MM.1S (cell line): ENCODE measurements around the gene KIAA1328.

Experiments used
- EZH2phosphoT487 ChIP-seq: fragments of 300-600 bp; sonication (generic); IDR thresholded peaks from 2 replicates; pipeline ENCODE4 v1.6.1; 2018; ENCODE audit warnings: antibody characterized with exemption, low read length
- TF ChIP-seq, protein P1 (sequence below): fragments of 300-600 bp; sonication (generic); IDR thresholded peaks from 2 replicates; pipeline ENCODE4 v1.5.1; 2016; ENCODE audit warnings: antibody characterized with exemption, low read length, mixed read lengths

GRCh38 chr18:36833120-36833519 is 4.2 kb downstream of the KIAA1328 start:
- TF ChIP-seq, protein P1, sequence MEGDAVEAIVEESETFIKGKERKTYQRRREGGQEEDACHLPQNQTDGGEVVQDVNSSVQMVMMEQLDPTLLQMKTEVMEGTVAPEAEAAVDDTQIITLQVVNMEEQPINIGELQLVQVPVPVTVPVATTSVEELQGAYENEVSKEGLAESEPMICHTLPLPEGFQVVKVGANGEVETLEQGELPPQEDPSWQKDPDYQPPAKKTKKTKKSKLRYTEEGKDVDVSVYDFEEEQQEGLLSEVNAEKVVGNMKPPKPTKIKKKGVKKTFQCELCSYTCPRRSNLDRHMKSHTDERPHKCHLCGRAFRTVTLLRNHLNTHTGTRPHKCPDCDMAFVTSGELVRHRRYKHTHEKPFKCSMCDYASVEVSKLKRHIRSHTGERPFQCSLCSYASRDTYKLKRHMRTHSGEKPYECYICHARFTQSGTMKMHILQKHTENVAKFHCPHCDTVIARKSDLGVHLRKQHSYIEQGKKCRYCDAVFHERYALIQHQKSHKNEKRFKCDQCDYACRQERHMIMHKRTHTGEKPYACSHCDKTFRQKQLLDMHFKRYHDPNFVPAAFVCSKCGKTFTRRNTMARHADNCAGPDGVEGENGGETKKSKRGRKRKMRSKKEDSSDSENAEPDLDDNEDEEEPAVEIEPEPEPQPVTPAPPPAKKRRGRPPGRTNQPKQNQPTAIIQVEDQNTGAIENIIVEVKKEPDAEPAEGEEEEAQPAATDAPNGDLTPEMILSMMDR: no peak
- TF ChIP-seq EZH2phosphoT487: no peak
